ENCODE measurements around the gene B3GALT6. TPM values are rescaled to one million over a fixed set of nuclear protein-coding genes. Genes with fewer than 3 reads are reported as not detected.

Gene B3GALT6
- total RNA-seq, 1 experiment from 2014 or later, result 20.0 TPM

- TF ChIP-seq, protein P1, sequence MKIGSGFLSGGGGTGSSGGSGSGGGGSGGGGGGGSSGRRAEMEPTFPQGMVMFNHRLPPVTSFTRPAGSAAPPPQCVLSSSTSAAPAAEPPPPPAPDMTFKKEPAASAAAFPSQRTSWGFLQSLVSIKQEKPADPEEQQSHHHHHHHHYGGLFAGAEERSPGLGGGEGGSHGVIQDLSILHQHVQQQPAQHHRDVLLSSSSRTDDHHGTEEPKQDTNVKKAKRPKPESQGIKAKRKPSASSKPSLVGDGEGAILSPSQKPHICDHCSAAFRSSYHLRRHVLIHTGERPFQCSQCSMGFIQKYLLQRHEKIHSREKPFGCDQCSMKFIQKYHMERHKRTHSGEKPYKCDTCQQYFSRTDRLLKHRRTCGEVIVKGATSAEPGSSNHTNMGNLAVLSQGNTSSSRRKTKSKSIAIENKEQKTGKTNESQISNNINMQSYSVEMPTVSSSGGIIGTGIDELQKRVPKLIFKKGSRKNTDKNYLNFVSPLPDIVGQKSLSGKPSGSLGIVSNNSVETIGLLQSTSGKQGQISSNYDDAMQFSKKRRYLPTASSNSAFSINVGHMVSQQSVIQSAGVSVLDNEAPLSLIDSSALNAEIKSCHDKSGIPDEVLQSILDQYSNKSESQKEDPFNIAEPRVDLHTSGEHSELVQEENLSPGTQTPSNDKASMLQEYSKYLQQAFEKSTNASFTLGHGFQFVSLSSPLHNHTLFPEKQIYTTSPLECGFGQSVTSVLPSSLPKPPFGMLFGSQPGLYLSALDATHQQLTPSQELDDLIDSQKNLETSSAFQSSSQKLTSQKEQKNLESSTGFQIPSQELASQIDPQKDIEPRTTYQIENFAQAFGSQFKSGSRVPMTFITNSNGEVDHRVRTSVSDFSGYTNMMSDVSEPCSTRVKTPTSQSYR (CRISPR knock-in tag; IDR thresholded peaks at IDR 0.05), result no peak
- TF ChIP-seq SMAD3 (CRISPR knock-in tag; IDR thresholded peaks at IDR 0.05; ENCODE audit: borderline replicate concordance), result no peak
Measured at GRCh38 chr1:1254667-1254998, 22.6 kb downstream of the B3GALT6 start (continued).

DNA sequence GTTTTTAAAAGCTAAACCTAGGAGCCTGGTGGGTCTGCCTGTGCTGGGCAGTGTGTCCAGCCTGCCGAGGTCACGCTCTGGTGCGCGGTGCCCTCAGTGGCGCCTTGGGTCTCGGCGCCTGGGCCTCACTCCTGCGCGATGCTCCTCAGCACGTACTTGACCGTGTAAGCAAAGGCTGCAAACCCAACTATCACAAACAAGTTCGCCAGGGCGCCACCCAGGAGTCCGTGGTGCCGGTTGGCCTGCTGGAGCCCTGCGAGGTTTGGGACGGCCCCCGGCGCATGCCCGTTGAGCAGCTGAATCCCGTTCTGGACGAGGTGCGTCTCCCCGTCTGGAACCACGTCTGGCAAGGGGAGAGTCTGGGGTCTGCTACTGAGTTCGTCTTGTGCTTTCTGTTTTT lies 23.0 kb downstream of the B3GALT6 start:
- Mint-ChIP-seq H3K36me3 (peaks cover 50% of the 10 kb centered on the region), H3K4me1 (peaks cover 15% of the 10 kb centered on the region), H3K27ac (no peak overlapping the region), H3K27me3 (ENCODE audit: low read depth) (no peaks in the 10 kb centered on the region), H3K9me3 (no peaks in the 10 kb centered on the region), H3K4me3 (no peak overlapping the region)
- ATAC-seq (no peak), DNase-seq (ENCODE audit: low spot score) (no peak)
- POLR2A ChIA-PET, result no interaction called here
- TF ChIP-seq, protein P2, sequence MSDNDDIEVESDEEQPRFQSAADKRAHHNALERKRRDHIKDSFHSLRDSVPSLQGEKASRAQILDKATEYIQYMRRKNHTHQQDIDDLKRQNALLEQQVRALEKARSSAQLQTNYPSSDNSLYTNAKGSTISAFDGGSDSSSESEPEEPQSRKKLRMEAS (CRISPR knock-in tag; IDR thresholded peaks at IDR 0.05), result no peak
- TF ChIP-seq SOX15 (CRISPR knock-in tag; IDR thresholded peaks at IDR 0.05) (no peak), ZBTB21 (CRISPR knock-in tag; IDR thresholded peaks at IDR 0.05; ENCODE audit: borderline replicate concordance) (no peak), NR1H2 (CRISPR knock-in tag; IDR thresholded peaks at IDR 0.05) (no peak), ATF6 (CRISPR knock-in tag; IDR thresholded peaks at IDR 0.05) (no peak)
- TF ChIP-seq, protein P1 (CRISPR knock-in tag; IDR thresholded peaks at IDR 0.05), result no peak
- TF ChIP-seq, protein P3, sequence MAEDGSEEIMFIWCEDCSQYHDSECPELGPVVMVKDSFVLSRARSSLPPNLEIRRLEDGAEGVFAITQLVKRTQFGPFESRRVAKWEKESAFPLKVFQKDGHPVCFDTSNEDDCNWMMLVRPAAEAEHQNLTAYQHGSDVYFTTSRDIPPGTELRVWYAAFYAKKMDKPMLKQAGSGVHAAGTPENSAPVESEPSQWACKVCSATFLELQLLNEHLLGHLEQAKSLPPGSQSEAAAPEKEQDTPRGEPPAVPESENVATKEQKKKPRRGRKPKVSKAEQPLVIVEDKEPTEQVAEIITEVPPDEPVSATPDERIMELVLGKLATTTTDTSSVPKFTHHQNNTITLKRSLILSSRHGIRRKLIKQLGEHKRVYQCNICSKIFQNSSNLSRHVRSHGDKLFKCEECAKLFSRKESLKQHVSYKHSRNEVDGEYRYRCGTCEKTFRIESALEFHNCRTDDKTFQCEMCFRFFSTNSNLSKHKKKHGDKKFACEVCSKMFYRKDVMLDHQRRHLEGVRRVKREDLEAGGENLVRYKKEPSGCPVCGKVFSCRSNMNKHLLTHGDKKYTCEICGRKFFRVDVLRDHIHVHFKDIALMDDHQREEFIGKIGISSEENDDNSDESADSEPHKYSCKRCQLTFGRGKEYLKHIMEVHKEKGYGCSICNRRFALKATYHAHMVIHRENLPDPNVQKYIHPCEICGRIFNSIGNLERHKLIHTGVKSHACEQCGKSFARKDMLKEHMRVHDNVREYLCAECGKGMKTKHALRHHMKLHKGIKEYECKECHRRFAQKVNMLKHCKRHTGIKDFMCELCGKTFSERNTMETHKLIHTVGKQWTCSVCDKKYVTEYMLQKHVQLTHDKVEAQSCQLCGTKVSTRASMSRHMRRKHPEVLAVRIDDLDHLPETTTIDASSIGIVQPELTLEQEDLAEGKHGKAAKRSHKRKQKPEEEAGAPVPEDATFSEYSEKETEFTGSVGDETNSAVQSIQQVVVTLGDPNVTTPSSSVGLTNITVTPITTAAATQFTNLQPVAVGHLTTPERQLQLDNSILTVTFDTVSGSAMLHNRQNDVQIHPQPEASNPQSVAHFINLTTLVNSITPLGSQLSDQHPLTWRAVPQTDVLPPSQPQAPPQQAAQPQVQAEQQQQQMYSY (CRISPR knock-in tag; IDR thresholded peaks at IDR 0.05), result no peak
- TF ChIP-seq, protein P4, sequence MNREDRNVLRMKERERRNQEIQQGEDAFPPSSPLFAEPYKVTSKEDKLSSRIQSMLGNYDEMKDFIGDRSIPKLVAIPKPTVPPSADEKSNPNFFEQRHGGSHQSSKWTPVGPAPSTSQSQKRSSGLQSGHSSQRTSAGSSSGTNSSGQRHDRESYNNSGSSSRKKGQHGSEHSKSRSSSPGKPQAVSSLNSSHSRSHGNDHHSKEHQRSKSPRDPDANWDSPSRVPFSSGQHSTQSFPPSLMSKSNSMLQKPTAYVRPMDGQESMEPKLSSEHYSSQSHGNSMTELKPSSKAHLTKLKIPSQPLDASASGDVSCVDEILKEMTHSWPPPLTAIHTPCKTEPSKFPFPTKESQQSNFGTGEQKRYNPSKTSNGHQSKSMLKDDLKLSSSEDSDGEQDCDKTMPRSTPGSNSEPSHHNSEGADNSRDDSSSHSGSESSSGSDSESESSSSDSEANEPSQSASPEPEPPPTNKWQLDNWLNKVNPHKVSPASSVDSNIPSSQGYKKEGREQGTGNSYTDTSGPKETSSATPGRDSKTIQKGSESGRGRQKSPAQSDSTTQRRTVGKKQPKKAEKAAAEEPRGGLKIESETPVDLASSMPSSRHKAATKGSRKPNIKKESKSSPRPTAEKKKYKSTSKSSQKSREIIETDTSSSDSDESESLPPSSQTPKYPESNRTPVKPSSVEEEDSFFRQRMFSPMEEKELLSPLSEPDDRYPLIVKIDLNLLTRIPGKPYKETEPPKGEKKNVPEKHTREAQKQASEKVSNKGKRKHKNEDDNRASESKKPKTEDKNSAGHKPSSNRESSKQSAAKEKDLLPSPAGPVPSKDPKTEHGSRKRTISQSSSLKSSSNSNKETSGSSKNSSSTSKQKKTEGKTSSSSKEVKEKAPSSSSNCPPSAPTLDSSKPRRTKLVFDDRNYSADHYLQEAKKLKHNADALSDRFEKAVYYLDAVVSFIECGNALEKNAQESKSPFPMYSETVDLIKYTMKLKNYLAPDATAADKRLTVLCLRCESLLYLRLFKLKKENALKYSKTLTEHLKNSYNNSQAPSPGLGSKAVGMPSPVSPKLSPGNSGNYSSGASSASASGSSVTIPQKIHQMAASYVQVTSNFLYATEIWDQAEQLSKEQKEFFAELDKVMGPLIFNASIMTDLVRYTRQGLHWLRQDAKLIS (CRISPR knock-in tag; IDR thresholded peaks at IDR 0.05; ENCODE audit: borderline replicate concordance), result no peak
- CTCF ChIA-PET, result no interaction called here

All from WTC11 (cell line).